ENCODE measurements around the gene POLA2.
A peak's percentile ranks its signal among the peaks of the same experiment; 100 is the strongest.
"Not testable (repeated sequence)": the region's sequence is repeated elsewhere in the genome, so short reads cannot be mapped to it uniquely, and the experiment has no call there.

Gene POLA2

DNA sequence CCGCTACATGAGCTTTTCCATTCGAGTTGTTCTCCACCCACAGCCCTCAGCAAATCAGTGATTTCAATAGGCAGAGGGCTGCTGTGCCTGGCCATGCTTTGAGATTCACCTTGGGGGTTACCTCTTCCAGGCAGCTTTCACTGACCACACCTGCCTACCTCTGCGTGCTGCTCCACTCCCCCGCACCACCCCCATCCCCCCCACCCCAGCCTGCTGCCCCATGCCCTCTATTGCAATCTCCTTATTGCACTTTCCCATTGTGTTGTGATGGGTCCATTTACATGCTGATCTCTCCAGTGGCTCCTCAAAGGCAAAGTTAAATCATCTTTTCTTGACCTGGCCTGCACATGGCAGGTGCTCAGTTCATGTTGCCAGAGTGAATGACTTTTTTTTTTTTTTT, 18.0 kb upstream of the POLA2 start:
- no peak for DNase-seq

DNA sequence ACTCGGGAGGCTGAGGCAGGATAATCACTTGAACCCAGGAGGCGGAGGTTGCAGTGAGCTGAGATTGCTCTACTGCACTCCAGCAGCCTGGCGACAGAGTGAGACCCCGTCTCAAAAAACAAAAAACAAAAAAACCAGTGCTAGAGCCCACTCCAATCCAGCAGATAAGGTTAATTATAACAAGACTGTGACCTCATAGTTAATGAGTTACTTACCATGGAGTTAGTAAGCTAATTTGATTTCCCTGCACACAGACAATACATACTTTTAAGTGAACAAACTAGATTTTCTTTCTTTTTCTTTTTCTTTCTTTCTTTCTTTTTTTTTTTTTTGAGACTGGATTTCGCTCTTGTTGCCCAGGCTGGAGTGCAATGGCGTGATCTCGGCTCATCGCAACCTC, 16.7 kb upstream of the POLA2 start:
- DNase-seq: not testable (repeated sequence)

DNA sequence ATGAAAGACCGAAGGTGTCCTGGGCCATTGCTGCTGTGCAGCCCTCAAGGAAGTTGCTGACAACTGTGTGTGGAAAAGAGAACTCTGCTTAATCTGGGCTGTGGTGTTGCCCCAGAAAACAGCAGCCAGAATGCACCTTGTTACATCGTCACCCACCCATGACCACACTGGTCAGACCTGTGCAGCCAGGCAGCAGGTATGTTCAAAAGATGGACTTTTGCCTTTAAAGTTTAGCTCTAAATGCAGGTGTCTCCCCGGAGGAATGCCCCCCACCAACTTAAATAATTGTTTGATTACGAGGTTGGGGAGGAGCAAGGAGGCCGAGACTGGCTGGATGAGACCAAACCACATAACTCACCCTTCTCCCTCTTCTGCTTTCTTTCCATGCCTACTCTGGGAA, 15.3 kb upstream of the POLA2 start:
- no peak for DNase-seq

DNA sequence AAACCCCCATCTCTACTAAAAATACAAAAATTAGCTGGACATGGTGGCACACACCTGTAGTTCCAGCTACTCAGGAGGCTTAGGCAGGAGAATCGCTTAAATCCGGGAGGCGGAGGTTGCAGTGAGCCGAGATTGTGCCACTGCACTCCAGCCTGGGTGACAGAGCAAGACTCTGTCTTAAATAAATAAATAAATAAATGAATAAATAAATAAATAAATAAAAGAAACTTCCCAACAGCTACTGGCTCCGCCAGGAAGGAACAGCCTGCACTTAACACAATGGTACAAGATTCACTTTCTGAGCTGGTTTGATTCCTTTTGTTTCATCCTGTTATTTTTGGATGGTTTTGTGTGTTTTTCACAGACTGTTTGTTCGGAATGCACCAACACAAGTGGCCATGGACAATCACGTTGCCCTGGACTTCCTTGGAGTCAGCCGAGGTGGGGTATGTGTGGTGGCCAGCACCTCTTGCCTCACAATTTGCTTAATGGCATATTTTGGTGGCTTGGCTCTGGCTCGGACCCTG, 13.5 kb upstream of the POLA2 start:
- DNase-seq: not testable (repeated sequence)

DNA sequence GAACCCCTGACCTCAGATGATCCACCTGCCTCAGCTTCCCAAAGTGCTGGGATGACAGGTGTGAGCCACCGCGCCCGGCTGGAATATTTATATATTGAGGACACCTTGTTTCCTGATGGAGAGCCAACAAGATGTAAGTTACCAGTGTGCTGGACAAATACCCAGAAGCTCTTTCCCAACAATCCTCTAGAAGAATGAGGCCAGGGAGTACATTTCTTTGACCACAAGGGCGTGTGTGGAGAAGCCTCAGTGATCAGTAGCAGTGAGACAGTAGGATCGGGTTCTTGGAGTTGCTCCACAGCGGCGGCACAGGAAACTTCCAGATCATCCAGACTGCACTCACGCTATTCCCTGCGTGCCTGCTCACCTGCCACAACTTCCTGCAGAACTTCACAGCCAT, 10.3 kb upstream of the POLA2 start:
- no peak for DNase-seq

DNA sequence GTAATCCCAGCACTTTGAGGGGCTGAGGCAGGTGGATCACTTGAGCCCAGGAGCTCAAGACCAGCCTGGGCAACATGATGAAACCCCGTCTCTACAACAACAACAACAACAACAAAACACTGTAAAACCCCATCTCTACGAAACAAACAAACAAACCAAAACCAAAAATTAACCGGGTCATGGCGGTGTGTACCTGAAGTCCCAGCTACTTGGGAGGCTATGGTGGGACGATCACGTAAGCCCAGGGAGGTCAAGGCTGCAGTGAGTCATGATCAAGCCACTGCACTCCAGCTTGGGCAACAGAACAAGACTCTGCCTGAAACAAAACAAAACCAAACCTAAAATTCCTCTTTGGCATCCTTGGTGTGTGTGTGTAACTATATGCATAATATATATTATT, 7.0 kb upstream of the POLA2 start:
- DNase-seq: no peak

DNA sequence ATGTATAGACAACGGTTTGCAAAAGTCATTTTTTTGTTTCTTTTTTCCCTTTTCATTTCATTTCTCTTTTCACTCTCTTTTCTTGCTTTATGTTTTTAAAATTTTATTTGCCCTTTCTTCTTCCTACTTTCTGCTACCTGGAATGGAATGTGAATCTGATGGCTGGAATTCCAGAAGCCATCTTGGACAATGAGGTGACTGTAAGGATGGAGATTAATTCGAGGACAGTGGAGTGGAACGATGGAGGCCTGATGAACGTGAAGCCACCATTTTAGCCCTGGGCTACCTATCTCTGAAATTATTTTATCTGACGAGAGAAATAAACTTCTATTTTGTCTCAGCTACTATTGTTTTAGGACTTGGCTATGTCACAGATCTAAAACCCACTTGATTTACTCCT, 2.8 kb upstream of the POLA2 start:
- DNase-seq: no peak

DNA sequence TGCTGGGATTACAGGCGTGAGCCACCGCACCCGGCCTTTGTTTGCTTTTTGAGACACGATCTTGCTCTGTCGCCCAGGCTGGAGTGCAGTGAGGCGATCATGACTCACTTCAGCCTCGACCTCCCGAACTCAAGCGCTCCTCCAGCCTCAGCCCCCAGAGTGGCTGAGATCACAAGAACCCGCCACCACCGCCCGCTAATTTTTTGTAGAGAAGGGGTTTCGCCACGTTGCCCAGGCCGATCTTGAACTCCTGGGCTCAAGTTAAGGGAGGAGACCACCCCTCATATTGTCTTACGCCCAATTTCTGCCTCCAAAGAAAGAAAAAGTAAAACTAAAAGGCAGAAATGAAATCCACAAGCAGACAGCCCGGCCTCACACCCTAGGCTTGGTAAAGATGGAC, 1.5 kb upstream of the POLA2 start:
- DNase-seq: no peak

DNA sequence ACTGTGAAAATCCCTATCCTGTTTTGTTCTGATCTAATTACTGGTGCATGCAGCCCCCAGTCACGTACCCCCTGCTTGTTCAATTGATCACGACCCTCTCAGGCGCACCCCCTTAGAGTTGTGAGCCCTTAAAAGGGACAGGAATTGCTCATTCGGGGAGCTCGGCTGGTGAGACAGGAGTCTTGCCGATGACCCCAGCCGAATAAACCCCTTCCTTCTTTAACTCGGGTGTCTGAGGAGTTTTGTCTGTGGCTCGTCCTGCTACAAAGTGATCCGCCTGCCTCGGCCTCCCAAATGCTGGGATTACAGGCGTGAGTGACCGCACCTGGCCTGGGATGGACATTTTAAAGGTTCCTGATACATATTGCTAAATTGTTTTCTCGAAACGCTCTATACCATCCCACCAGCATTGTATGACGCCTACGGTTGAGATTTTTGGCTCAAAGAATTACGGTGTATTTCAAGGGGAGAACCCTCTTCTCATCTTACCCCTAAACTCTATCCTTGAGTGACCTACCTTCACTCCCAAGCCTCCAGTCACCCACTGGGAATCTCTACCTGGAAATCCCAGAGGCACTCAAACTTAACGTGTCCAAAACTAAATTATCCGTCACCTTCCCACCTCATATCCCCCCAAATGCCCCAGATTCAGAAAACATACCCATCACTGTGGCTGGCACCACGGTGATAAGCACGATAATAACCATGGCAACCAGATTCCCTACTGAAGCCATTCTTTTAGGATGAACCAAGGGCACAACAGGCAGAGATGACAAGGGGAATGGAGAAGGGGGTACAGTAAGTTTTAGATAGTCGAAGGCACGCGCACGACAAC, 789 bp upstream of the POLA2 start:
- DNase-seq: no peak

DNA sequence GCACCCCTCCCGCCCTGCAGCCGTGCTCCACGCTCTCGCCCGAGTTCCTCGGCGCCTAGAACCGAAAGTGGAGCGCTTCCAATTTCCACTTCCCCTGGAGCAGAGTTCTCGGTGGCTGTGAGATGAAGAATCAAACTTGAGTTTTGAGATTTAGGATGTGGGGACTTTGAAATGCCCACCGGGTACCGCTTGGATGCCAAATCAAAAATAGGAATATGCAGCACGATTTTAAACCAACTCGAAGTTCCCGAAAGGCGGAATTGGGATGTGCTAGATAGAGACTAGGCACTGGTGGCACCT, 569 bp downstream of the POLA2 start:
- DNase-seq: peak; percentile 15

DNA sequence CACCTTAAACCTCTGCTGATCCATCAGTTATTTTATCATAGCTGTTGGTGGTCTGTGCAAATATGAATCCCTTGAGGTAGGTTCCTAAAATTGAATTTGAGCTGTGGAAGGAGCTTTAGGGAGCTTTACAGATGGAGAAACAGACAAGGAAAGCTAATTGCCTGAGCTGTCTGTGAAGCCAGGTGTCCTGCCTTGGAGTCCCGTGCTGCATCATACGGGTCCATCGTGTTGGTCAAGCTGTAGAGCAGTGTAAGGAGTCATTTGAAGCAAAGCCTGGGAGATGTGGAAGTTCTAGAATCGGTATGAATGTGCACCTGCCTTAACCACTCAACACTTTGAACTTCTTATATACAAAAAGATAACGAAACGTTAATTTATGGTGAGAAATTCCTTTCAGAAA, 1.0 kb downstream of the POLA2 start:
- no peak for DNase-seq

DNA sequence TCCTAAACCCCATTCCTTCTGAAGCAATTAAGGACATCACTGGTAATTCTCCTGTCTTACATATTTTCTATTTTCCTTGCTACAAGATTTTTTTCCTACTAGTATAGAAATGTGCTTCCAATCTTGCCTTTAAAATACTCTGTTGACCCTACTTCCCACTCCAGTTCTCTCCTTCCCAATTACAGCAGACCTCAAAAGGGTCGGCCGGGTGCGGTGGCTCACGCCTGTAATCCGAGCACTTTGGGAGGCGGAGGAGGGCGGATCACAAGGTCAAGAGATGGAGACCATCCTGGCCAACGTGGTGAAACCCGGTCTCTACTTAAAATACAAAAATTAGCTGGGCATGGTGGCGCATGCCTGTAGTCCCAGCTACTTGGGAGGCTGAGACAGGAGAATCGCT, 3.0 kb downstream of the POLA2 start:
- not testable (repeated sequence) for DNase-seq

DNA sequence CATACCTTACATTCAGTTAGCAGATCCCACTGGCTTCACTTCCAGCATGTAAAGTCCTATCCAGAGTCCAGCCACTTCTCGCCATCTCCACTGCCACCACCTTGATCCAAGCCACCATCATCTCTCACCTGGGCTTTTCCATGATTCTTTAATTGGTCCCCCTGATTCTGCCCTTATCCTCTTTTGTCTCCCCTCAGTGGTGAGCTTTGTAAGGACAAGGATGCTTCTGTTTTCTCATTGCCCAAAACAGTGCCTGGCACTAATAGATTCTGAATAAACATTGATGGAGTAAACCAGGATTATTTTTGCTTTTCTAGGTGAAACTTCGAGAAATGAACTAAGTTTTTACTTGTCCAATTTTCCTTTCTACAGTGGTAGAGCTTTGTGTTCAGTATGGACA, 4.4 kb downstream of the POLA2 start:
- DNase-seq: no peak

DNA sequence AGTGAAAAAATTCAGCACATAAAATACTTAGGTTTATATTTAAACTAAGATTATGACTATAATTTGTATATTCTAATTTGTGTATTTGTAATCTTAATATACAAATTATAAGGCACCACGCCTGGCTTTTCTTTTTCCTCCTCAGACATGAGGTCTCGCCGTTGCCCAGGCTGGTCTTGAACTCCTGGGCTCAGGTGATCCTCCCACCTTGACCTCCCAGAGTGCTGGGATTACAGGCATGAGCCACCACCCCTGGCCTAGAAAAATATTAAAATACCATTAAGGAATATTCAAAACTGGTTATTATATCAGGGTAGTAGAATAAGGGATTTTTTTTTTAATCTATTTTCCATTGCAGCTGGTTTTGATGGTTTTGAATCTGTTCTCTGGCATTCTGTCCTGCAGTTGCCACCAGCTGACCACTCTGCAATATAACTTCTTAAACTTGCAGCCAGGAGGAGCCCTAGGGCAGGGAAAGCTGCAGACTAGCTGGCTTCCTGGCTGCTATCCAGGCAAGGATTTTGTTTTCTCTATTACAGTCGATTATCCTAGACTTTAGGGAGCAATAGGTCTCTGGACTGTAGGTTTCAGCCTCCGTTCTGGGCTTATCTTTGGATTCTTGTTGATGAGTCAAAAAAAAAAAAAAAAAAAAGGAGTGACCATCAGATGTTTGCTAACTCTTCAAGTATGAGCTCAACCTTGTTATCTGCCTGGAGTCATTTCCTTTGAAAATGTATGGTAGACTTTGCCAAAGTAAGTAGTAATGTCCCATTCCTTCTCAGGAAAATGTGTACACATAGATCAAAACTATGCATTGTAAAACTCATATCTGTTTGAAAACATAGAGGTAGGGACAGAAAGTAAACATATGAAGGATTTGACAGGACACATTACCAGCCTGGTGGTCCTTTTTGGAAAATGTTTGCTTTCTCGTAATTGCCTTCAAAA, 13.2 kb downstream of the POLA2 start:
- DNase-seq: peak; percentile 43

DNA sequence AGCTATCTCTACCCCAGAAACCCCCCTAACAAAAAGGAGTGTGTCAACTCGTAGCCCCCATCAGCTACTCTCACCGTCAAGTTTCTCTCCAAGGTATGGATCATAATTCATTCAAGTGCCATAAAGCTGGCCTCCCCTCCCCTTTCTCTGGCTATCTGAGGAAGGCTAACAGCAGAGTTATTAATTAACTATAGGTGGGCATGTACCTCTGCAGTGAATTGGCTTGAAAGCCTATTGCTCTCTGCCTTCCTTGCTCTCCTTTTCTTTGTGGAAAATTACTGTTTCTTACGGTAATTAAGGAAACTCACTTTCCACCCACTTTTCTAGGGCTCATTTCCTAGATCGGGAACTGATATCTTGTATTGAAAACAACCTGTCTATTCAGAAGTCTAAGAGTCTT, 14.1 kb downstream of the POLA2 start:
- DNase-seq: no peak

DNA sequence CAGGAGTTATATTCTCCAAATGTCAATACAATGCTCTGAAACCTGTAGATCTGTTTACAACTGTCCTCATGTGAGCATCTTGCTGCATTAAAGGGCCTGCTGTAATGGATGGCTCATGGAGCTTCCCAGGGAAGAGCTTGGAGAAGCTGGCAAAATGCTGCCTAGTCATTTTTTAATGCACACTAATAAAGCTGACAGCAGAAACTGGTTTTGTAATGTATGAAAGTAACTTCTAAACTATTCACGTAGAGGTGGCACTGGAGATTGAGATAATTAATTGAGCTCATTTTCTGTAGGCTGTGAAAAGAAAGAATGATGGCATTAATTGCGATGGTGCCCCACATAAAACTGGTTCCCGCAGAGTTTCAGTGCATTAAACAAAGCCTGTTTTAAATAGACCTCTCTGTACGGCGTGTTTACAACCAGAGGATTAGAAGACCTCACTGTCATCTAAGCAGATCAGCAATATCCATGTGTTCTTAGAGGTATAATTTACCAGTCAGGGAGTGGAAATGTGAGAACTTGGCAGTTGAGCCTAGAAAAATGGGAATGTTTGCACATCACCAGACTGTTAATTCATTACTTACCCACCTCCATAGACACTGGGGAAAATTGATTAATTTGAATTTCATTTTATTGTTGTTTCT, 16.0 kb downstream of the POLA2 start:
- no peak for DNase-seq

DNA sequence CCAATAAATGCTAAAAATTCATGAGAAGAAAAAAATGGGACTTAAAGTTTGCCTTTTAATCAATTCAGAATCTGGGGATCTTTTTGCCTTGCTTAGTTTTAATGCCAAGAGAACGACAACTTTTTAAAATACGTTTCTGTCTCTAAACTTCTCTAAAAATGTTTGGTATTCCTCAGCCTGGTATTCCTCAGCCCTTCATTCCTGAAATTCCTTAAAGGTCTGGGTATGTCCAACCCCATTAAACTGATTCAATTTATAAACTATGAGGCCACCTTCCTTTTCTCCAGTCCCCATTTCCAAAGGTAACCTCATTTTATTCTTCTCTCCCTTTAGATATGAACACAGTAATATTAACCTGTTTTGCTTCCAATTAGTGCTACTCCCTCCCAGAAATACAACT, 16.6 kb downstream of the POLA2 start:
- no peak for DNase-seq

DNA sequence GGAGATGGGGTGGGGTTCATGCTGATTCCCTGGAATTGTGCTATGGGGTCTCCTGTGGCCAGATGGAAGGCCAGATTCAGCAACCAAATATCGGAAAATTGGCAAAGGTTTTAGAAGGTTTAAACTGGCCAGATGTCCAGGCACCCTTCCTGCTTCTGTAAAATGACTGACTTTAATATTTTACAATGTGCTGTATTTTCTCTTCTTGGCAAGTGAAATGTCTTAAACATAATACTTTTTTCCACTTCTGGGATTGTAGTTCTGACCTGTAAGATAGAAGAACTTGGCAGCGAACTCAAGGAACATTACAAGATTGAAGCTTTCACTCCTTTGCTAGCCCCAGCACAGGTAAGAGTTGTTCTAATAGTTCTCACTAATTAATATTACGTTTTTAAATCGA, 17.5 kb downstream of the POLA2 start:
- DNase-seq: no peak

DNA sequence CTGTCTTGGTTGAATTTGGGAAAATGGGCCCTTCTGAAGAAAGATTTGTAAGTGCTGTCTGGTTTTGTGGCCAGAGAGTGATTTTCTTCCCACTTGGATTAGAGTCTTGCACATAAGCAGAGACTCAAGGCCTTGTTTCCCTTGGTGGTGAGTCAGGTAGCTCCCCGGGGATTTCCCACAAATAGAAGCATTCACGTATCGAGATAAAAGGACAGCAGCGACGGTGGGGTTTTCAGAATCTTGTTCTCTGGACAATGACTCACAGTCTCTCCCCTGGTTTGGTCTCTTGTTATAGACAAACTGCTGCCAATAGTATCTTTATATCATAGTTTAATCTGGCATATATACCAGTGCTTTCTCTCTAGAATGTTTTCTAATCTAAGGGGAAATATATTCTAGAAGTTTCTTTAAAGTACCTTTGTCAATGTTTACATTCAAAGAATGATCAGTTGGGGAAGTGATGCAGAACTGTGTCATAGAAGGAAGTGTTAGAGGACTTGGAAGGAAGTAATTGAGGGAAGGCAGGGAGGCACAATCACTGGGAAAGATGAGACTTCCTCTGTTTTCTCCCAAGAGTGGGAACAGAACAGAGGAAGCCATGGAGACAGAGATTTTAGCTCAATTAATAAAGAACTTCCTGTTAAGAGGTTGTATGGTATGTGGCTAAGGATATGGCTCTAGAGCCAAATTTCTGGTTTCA, 18.1 kb downstream of the POLA2 start:
- DNase-seq: peak; percentile 71

DNA sequence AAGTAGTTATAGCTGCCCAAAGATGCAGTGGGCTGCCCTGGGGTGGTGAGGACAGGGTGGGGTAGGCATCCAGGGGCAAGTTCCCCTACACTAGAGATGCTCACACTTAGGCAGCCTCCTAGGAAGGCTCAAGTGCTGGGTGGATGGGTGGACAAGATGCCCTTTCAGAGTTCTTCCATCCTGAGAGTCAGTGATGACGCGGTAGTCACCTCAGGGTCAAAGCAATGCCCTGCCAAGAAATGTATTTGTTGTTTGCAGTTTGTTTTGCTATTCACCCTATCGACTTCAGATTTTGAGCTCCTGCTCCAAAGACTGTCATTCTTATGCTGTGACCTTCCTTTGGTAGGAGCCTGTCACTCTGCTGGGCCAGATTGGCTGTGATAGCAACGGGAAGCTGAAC, 18.9 kb downstream of the POLA2 start:
- DNase-seq: no peak

DNA sequence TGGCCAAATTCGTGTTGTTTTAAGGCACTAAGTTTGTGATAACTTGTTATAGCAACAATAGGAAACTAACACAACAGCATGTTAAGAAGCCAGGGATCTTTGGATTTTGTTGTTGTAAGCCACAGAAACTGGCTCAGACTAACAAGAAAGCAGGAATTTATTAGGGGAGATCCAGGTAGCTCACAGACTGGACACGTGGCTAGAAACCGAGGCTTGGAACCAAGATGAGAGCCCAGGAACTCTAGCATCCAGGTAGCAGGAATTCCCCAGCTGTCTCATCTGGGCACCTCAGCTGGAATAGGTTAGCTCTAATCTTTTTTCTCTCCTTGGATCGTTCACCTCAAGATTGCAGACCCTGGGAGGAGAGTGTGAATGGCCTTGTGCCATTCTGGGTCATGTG, 24.9 kb downstream of the POLA2 start:
- no peak for DNase-seq

DNA sequence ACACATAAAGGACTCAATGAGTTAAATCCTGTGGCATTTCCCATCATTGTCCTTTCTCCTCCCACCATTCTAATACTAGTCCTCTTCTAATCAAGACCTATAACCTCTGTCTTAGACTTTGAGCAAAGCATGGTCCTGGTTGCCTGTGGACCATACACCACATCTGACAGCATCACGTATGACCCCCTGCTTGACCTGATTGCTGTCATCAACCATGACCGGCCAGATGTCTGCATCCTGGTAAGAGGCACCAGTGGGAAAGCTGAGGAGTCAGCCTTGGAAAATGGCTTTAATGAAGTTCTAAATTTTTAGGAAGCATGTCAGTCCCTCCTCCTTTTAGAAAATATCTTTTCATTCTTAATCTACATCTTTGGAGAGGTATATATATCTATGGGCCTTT, 25.8 kb downstream of the POLA2 start:
- no peak for DNase-seq

Data from CD4-positive, alpha-beta T cell treated with Interleukin-4 for 4 hours (primary cell).